Type B pancreatic cell (in vitro differentiated cells): ENCODE results near the gene MAP3K10. TPM values are rescaled to one million over a fixed set of nuclear protein-coding genes. Genes with fewer than 3 reads are reported as not detected.
A peak's percentile ranks its signal among the peaks of the same experiment; 100 is the strongest.

Experiments
- DNase-seq: peaks from one replicate; pipeline ENCODE4 v3.0.0; 2021; ENCODE audit warnings: mixed read lengths; ENCODE audit not compliant: unreplicated experiment; ENCODE audit errors: extremely low spot score
- H3K27ac Mint-ChIP-seq: 2 replicates; pipeline ENCODE4 v1.8.0; 2021; ENCODE audit warnings: mild to moderate bottlenecking, mixed read lengths
- H3K27me3 Mint-ChIP-seq: 2 replicates; pipeline ENCODE4 v1.8.0; 2021; ENCODE audit warnings: mixed read lengths
- H3K36me3 Mint-ChIP-seq: 2 replicates; pipeline ENCODE4 v1.8.0; 2021; ENCODE audit warnings: mixed read lengths
- H3K4me1 Mint-ChIP-seq: one replicate; pipeline ENCODE4 v1.8.0; 2021; ENCODE audit warnings: mixed read lengths; ENCODE audit not compliant: unreplicated experiment
- H3K4me3 Mint-ChIP-seq: 2 replicates; pipeline ENCODE4 v1.8.0; 2021; ENCODE audit warnings: mild to moderate bottlenecking, mixed read lengths
- H3K9me3 Mint-ChIP-seq: 2 replicates; pipeline ENCODE4 v1.8.0; 2021; ENCODE audit warnings: mixed read lengths
- CTCF ChIP-seq: fragments of 200-600 bp; sonication (generic); conservative IDR thresholded peaks from 2 replicates; pipeline ENCODE4 v1.5.0; 2021; ENCODE audit warnings: antibody characterized with exemption, mild to moderate bottlenecking
- total RNA-seq: library from RNA; stranded (reverse); gene quantifications from 2 replicates; pipeline ENCODE4 v1.2.1, GENCODE V29; 2021; ENCODE audit warnings: low replicate concordance

The MAP3K10 gene
- total RNA-seq, 1 donor from 2014 or later: 23.4 TPM

- no peak for TF ChIP-seq CTCF
- Mint-ChIP-seq H3K36me3 (peaks cover 11% of the 10 kb centered on the region), H3K4me3 (no peak overlapping the region), H3K9me3 (peaks cover 6% of the 10 kb centered on the region), H3K27me3 (peaks cover 72% of the 10 kb centered on the region), H3K4me1 (peaks cover 12% of the 10 kb centered on the region), H3K27ac (no peak overlapping the region)
- no peak for DNase-seq
These were observed 28.6 kb downstream of the MAP3K10 start for GRCh38 chr19:40219721-40220276.

- no peak for TF ChIP-seq CTCF
- H3K27ac Mint-ChIP-seq: no peak overlapping the region
- no peak overlapping the region for H3K4me3 Mint-ChIP-seq
- DNase-seq: no peak
- peaks cover 6% of the 10 kb centered on the region for H3K9me3 Mint-ChIP-seq
- peaks cover 14% of the 10 kb centered on the region for H3K36me3 Mint-ChIP-seq
- peaks cover 78% of the 10 kb centered on the region for H3K27me3 Mint-ChIP-seq
- H3K4me1 Mint-ChIP-seq: peaks cover 12% of the 10 kb centered on the region
These were observed 29.4 kb downstream of the MAP3K10 start for GRCh38 chr19:40220674-40221073.

- peaks cover 74% of the 10 kb centered on the region for H3K27me3 Mint-ChIP-seq
- peak overlapping the region; percentile 51 for H3K4me3 Mint-ChIP-seq
- DNase-seq: peak; percentile 71
- peaks cover 6% of the 10 kb centered on the region for H3K9me3 Mint-ChIP-seq
- H3K36me3 Mint-ChIP-seq: peaks cover 10% of the 10 kb centered on the region
- H3K4me1 Mint-ChIP-seq: peaks cover 4% of the 10 kb centered on the region
- peak; percentile 85 for TF ChIP-seq CTCF
- H3K27ac Mint-ChIP-seq: peak overlapping the region; percentile 13
These were observed 30.8 kb downstream of the MAP3K10 start for GRCh38 chr19:40221858-40222619.

- H3K4me1 Mint-ChIP-seq: peaks cover 4% of the 10 kb centered on the region
- no peak overlapping the region for H3K27ac Mint-ChIP-seq
- peaks cover 10% of the 10 kb centered on the region for H3K36me3 Mint-ChIP-seq
- peak; percentile 72 for DNase-seq
- no peak for TF ChIP-seq CTCF
- peaks cover 70% of the 10 kb centered on the region for H3K27me3 Mint-ChIP-seq
- H3K4me3 Mint-ChIP-seq: no peak overlapping the region
- H3K9me3 Mint-ChIP-seq: peaks cover 6% of the 10 kb centered on the region
These were observed 32.1 kb downstream of the MAP3K10 start for GRCh38 chr19:40223135-40223822.

GRCh38 chr19:40224342-40225150 is 33.3 kb downstream of the MAP3K10 start:
- no peak overlapping the region for H3K4me3 Mint-ChIP-seq
- H3K27ac Mint-ChIP-seq: no peak overlapping the region

More at GRCh38 chr19:40224342-40225150, 33.3 kb downstream of the MAP3K10 start:
- peaks cover 6% of the 10 kb centered on the region for H3K9me3 Mint-ChIP-seq
- peaks cover 57% of the 10 kb centered on the region for H3K27me3 Mint-ChIP-seq
- H3K36me3 Mint-ChIP-seq: peaks cover 10% of the 10 kb centered on the region
- TF ChIP-seq CTCF: no peak
- peaks cover 4% of the 10 kb centered on the region for H3K4me1 Mint-ChIP-seq
- peak; percentile 66 for DNase-seq
